GM19463 (cell line): ENCODE measurements around the gene BNIP3.

Experiments
- ATAC-seq: cut with Tn5 transposase; IDR thresholded peaks from one replicate; pipeline ENCODE4 v1.9.1; 2021; ENCODE audit warnings: mild to moderate bottlenecking, moderate library complexity; ENCODE audit not compliant: unreplicated experiment

BNIP3 gene, protein sequence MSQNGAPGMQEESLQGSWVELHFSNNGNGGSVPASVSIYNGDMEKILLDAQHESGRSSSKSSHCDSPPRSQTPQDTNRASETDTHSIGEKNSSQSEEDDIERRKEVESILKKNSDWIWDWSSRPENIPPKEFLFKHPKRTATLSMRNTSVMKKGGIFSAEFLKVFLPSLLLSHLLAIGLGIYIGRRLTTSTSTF

DNA sequence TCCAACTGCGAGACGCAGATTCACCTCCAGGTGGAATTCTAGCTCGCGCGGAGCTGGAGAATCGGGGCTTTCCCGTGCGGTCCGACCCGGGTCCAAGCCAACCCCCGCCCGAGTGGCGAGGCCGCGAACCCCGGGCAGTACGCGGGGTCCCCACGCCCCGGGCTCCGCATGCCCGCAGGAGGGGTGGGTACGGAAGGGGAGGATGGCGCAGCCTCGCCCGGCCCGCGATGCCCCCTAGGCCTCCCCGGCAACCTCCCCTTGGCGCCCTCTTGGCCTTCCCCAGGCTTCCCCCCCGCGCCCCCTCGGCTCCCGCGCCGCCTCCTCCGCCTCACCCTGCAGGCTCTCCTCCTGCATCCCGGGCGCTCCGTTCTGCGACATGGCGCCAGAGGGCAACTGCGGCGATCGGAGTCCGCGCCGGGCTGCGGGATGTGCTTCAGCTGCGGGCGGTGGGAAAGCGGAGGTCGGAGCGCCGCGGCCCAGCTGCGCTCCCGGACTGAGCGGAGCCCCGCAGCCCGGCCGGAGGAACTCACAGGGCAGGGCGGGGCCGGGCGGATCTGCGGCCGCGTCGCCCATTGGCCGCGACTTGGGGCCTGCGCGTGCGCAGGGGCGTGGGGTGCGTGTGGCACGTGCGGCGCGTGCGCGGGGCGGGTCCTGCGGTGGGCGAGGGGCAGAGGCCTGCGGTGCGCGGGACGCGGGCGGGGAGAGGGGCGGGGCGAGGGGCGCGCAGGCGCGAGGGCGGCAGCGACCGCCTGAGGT, at the start of gene BNIP3:
Gene BNIP3, minus strand, starts transcription at position 495 of the 756 bp plus-strand sequence. Its CDS starts 117 bp downstream, at position 378.
- ATAC-seq: peak; percentile 82

DNA sequence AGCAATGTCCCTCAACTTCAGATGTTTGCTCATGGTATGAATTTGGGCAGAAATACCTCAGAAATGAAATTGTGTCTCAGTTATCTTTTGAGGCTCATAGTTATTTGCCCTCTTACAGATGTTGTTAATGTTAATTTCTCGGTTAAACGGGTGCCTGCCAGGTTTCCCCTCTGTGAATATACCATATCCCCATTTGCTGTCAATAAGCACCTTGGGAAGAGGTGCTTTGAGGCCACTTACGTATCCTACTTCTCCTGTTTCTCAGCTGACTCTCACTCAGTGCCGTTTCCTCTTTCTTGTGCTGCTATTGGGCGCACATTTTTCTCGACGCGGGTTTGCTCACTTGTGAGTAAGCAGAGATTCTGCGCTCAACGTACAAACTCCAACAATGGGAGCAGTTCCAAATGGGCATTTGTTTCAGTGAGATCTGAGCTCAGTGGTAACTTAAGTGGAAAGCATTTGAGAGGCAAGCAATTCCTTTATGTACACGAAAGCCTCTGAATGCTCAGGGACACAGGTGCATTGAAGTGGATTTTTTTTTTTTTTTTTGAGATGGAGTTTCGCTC, 49.3 kb upstream of the BNIP3 start:
- no peak for ATAC-seq

DNA sequence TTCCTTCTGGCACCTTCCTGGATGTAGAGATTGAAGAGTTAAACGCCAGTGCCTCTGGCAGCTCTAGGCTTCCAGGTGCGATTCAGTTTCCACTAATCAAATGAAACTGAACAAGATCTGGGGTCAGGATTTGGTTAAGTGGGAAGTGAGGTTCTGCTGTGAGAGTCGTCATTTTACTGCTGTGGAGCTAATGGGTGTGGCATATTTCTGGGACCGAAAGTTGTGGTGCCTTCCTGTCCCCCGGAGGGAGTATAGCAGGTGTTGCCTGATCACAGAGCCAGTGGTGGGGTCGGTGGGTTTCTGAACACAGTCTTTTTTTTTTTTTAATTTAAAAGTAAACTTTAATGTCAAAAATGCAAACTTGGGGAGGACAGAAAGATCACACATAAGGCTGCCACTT, 47.0 kb upstream of the BNIP3 start:
- ATAC-seq: no peak

DNA sequence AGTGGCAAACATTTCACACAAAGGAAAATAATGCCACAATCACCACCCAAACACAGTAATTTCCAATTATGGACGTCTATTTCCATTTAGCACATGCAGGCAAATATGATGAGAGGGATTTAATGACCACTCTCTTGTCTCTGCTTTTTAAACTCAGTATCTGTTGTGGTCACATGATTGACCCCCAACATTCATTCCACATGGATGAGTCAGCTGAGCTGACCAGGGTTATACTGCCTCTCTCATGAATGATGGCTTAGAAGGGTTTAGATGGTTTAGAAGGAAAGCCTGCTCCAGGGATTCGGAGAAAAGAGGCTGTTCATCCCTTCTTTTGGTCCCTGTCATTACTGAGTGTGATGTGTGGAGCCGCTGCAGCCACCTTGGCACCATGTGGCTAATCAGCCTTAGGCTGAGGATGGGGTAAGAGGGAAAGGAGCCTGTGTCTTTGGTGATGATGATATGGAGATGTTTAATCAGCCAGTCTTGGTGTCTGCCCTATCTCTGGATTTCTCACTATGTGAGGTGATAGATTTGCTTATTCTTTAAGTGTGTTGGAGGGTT, 45.8 kb upstream of the BNIP3 start:
- ATAC-seq: no peak

DNA sequence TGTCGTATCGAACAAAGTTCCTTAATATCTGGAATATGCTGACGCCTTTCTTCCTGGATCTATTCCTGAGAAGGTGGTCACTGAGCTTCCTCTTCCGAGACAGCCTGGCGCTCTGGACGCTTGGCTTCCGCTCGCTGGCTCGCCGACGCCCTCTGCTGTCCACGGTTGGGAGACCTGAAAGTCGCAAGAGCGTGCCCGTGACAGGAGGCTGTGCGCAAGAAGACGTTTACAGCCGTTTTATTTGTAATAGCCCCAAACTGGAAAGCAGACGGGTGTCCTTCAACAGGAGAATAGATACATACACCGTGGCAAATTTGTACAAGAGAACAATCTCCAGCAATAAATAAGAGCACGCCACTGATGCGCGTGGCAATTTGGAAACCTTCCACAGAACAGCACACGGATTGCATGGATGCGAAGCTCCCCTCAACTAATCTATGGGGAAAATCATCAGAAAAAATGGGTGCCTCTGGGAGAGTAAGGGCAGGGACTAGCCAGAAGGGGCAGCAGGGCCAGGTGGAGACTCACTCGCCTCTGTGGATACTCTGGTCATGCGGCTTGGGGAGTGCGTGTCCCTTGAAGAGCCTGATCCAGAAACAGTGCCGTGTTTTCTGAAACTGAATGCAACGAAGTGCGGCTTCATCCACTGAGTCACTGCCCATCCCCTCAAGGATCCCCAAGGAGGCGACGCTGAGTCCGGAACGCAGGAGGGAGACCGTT, 41.5 kb upstream of the BNIP3 start:
- ATAC-seq: peak; percentile 81

DNA sequence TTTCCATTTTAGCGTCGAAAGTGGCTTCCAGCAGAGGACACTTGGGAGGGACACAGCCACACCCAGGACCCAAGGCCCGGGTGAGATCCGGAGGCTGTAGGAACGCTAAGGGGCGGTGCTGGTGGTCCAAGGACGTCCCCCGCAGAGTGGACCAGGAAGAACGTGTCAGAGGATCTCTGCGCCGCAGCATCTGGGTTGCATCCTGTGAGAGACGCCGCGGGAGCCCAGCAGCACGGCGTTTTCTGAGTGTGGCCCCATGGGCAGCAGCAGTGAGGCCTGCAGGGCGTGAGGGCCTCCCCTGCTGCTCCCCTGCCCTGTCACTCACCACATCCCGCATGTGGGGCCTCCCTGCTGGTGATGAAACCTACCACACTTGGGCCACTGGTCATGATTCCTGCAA, 40.5 kb upstream of the BNIP3 start:
- no peak for ATAC-seq

DNA sequence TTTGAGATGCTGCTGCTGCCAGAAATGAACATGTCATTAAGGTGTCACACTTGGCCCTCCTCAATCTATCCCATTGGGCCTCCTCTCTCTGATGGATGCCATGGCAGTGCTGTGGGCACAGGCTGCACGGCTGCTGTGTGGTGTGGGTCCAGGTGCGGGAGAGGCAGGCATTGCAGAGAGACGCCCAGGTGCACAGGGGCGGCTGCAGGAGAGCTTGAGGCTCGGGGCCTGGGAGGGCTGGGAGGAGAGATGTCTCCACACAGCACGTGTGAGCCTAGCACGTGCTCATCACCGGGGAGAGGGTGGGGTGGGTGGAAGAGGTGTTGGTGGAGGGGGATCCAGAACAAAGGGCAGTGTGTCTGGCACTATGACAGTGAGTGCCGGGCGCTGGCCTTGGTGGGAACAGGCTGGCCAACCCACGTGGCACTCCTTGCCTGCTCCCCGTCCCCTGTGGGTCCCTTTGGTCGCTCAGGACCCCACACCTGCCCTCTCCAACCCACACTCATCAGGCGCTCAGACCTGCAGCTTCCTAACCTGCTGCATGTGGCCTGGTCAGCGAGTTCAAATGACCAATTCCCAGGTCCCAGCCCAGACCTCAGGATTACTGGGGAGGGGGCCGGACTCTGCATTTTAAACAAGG, 39.9 kb upstream of the BNIP3 start:
- no peak for ATAC-seq

DNA sequence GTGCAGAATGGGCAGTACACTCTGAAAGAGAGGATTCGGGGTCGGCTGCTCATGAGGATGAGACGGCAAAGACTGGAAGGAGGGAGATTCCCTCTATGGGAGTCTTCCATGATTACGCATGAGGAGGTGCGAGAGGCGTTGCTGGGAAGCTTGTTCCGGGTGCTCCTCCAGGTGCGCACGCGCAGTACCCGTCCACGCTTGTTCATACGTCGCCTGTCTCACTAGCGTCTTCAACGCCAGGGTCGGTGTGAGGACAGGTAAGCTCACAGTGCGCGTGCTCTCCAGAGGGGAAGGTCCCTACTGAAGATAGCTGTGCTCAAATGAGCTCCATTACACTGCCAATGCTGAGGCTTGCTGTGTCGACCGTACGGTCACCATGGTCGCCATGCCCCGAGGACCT, 39.3 kb upstream of the BNIP3 start:
- ATAC-seq: no peak

DNA sequence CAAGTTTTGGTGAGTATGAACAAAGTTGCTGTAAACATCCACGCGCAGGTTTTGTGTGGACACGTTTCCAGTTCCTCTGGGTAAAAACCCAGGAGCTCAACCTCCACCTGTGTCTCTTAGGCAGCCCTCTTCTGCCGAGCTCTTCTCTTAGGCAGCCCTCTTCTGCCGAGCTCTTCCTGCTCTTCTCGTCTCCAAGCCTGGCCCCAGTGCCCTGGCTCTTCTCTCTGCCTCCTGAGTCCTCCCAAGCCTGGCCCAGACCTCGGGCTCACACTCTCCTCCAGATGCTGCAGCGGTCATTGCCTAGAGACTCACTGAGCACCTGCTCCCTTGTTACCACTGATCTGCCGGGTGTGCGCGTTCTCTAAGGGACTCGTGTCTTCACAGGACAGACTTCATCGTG, 38.7 kb upstream of the BNIP3 start:
- ATAC-seq: no peak

DNA sequence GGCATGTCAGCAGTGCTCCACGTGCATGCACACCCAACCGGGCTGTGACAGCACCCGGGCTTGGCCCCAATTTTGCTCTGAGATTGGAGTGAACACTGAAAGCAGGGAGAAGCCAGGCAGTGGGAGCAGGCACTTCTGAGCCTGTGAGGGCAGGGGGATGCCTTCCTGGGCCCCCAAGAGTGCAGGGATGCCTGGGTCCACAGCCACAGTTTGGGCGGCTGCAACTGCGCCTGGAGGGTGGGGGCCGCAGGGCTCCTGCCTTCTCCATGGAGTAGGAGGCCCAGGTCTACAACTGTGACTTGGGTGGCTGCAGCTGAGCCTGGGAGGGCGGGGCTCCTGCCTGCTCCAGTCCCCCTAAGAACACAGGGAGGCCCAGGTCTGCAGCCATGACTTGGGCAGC, 37.6 kb upstream of the BNIP3 start:
- ATAC-seq: no peak

DNA sequence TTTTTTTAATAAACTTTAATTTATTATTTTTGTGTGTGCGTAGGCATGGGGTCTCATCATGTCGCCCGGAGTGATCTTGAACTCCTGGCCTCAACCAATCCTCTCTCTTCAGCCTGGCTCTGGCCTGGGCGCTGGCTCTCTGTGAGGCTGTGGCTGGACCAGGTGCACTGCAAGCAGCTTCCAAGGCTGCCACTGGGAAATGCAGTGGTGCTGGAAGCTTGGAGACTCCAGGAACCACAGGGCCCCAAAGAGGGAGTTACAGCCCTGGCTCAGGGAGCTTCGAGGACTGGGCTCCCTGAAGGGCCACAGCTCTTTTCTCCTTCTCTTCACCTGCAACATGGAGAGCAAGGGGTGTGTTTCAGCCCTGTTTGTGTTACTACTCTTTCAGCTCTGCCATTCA, 36.7 kb upstream of the BNIP3 start:
- no peak for ATAC-seq

DNA sequence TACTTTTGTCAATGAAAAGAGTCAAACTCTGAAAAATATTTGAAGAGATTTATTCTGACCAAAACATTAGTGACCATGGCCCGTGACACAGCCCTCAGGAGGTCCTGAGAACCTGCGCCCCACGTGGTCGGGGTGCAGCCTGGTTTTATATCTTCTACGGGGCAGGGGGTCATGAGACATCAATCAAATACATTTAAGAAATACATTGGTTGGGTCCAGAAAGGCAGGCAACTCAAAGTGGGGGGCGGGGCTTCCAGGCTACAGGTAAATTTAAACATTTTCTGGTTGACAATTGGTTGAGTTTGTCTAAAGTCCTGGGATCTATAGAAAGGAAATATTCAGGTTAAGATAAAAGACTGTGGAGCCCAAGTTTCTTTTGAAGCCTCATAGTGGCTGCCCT, 34.8 kb upstream of the BNIP3 start:
- ATAC-seq: no peak

DNA sequence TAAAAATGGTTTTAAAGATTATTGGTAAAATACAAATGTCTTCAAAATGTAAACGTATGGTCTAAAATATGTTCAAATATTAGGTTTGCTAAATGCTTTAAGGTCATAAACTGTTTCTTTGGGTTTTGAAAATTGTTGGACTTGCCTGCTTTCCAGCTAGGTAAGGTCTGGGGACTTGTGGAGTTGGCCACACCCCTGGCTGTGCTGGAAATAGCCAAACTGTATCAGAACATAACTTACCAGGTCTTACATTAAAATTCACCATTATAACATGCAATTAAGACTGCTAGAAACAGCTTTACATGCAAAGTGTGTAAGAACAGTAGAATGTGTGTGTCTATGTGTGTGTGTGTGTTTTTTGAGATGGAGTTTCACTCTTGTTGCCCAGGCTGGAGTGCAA, 29.7 kb upstream of the BNIP3 start:
- ATAC-seq: no peak

DNA sequence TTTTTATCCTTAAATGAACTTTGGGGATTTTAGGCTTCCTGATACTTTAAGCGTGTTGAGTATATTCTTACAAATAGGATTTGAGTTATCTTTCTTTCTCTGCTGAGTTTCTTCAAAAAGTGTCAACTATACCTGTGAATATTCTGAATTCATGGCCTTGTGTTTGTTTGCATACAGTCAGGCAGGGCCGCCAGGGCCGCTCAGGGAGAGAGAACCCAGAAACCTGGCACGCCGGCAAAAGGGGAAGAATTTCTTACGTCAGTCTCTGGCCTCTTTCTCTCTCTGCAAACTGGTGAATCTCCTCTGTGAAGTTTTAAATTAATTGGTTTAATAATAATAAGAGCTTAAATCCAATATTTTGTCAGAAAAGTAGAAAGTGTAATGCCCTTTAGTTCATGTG, 29.3 kb upstream of the BNIP3 start:
- ATAC-seq: no peak

DNA sequence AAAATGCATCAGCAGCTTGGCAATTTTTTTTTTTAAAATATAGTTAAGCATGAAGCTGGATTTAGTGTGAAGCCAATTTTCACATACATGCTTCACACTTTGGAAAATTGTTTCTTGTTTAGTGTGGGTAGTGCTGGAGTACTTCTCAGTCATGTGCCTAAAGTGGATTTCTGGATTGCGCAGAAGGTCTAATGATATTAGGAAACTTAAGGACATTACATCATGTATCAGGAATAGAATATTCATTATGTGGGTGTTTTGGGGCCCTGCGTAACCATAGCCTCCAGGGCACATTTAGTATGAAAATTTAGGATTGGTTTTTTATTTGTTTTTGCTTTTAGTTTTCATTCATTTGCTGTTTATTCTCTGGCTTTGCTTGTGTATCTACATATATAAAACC, 28.8 kb upstream of the BNIP3 start:
- no peak for ATAC-seq

DNA sequence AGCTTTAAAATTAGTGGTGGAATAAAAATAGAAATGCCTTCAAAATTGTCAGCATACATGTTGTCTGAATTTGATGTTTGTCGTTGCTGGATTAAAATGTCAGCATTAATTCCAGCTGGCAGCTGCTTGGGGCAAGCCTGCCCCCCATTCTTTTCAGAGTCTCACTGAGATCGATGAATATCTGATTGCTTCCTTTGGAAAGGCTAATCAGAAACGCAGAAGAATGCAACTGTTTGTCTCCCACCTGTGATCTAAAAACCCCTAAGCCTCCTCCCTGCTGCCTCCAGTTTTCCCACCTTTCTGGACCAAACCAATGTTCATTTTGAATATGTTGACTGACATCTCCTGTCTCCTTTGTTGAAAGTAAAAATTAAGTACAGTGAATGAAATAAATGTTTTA, 27.9 kb upstream of the BNIP3 start:
- no peak for ATAC-seq

DNA sequence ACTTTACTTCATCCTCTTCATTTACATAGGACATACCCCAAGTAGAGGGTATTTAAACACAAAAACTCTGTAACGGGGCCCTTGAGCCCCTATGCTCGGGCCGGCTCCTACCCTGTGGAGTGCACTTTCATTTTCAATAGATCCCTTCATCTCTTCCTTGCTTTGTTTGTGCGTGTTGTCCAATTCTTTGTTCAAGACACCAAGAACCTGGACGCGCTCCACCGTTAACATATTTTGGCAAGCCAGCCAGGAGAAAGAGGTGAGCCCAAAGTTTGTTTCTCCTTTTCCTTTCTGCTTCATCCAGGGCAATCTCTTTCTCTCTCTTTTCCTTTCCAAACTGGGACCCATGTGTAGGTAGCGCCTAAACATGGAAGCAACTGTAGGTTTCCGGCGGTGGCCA, 26.0 kb upstream of the BNIP3 start:
- no peak for ATAC-seq

DNA sequence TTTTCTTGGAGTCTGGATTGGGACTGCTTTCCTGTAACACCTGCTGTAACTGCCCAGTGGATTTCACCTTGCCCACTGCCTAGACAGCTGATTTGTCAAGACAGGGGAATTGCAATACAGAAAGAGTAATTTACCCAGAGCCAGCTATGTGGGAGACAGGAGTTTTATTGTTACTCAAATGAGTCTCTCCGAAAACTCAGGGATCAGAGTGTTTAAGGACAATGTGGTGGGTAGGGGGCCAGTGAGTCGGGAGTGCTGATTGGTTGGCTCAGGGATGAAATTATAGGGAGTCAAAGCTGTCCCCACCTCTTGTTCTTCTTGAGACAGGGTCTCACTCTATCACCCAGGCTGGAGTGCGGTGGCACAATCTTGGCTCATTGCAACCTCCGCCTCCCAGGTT, 25.2 kb upstream of the BNIP3 start:
- ATAC-seq: no peak

DNA sequence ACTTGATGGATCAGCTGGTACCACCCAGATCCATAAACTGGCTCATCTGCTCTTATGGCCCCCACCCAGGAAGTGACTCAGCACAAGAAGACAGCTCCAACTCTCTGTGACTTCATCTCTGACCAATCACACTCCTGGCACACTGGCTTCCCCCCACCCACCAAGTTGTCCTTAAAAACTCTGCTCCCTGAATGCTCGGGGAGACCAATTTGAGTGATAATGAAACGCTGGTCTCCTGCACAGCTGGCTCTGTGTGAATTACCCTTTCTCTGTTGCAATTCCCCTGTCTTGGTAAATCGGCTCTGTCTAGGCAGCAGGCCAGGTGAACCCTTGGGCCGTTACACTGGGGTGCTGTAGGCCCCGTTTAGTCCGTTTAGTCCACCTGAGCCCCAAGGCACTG, 23.4 kb upstream of the BNIP3 start:
- ATAC-seq: no peak

DNA sequence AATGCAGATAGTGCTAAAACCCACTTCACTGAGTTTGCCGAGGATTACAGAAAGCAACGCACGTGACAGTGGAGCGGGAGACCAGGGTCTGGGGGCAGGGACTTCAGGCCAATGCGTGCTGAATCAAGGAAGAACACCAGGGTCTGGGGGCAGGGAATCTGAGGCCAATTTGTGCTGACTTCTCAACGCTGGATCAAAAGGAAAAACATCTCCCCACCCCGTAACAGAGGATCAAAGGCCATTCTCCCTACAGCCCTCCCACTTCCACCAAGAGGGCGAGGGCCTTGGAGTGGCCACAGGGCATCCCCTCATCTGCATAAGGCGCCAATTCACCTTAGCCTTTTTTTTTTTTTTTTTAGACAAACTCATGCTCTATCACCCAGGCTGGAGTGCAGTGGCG, 22.3 kb upstream of the BNIP3 start:
- no peak for ATAC-seq

DNA sequence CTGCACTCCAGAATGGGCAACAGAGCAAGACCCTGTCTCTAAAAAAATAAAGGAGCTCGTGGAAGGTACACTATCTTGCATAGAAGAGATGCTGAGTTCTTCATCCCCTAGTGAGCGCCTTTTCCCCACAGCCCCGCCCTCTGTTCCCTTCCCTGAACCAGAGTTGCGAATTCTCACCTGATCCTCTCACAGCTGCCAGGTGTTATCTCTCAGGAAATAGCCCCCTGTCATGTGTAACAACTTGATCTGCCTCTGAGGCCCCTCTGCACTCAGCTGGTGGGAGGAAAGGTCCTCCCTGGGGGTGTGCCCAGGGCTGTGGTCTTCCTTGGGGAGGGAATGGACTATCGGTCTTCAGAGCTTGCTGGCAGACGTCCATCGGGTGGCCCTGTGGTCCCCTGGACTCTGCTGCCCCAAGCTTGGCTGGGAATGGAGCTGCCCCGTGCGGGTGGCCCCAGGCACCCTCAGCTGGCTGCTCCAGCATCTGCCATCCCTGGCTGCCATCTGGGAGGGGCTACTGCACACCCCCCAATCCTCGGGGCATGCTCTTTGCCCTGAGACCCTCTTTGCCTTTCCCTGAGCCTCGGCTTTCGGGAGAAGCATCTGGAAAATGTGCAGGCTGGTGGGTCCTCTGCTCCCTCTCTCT, 21.7 kb upstream of the BNIP3 start:
- ATAC-seq: no peak
